ENCODE results near the gene PLCZ1.

PLCZ1 gene

GRCh38 chr12:18684430-18684829 is 53.4 kb downstream of the PLCZ1 start:
- Histone ChIP-seq H3K79me2 (ENCODE audit: control insufficient read depth, insufficient read depth, low read length, poor library complexity) (no peaks in the 10 kb centered on the region), H3K4me1 (ENCODE audit: control insufficient read depth in 1 of 2, insufficient read depth in 2 of 2, low read length in 2 of 2) (no peaks in the 10 kb centered on the region), H3K4me2 (ENCODE audit: low read length) (no peak overlapping the region), H3K27me3 (ENCODE audit: insufficient read depth, low read length) (no peaks in the 10 kb centered on the region), H3K9ac (ENCODE audit: low read length) (no peak overlapping the region), H2BK120ac (ENCODE audit: insufficient read depth, low read length, poor library complexity) (no peak overlapping the region), H2BK5ac (ENCODE audit: low read depth, low read length, poor library complexity) (no peak overlapping the region), H3K23ac (ENCODE audit: low read length) (no peak overlapping the region), H2AK5ac (ENCODE audit: low read length) (no peak overlapping the region), H3K79me1 (ENCODE audit: low read length) (no peaks in the 10 kb centered on the region), H3K36me3 (ENCODE audit: control insufficient read depth in 1 of 2, insufficient read depth in 2 of 2, low read length in 2 of 2) (no peaks in the 10 kb centered on the region), H3K4ac (ENCODE audit: low read depth, low read length) (no peak overlapping the region), H2BK12ac (ENCODE audit: low read length) (no peak overlapping the region), H3K27ac (ENCODE audit: low read depth, low read length) (no peak overlapping the region), H3K14ac (ENCODE audit: low read length) (no peak overlapping the region), H3K9me3 (ENCODE audit: insufficient read depth, low read depth, low read length) (no peaks in the 10 kb centered on the region), H2AFZ (ENCODE audit: insufficient read depth, low read length, poor library complexity) (no peak overlapping the region), H3K4me3 (ENCODE audit: low read depth, low read length) (no peak overlapping the region), H4K8ac (ENCODE audit: low read depth, low read length) (no peak overlapping the region), H4K12ac (ENCODE audit: low read depth, low read length) (no peak overlapping the region), H3K18ac (ENCODE audit: low read length) (no peak overlapping the region), H4K91ac (ENCODE audit: low read depth, low read length) (no peak overlapping the region)
- no peak for DNase-seq
- no CpG with 5 or more reads among the region's 1 CpG for WGBS (ENCODE audit: extremely low coverage, insufficient coverage, insufficient read length)

GRCh38 chr12:18683327-18684013 is 54.3 kb downstream of the PLCZ1 start:
- Histone ChIP-seq H3K27me3 (ENCODE audit: insufficient read depth, low read length) (no peaks in the 10 kb centered on the region), H3K4ac (ENCODE audit: low read depth, low read length) (no peak overlapping the region), H3K9ac (ENCODE audit: low read length) (no peak overlapping the region), H3K4me2 (ENCODE audit: low read length) (no peak overlapping the region), H3K4me3 (ENCODE audit: low read depth, low read length) (no peak overlapping the region), H3K36me3 (ENCODE audit: control insufficient read depth in 1 of 2, insufficient read depth in 2 of 2, low read length in 2 of 2) (no peaks in the 10 kb centered on the region), H3K23ac (ENCODE audit: low read length) (no peak overlapping the region), H4K12ac (ENCODE audit: low read depth, low read length) (no peak overlapping the region), H2BK12ac (ENCODE audit: low read length) (no peak overlapping the region), H4K91ac (ENCODE audit: low read depth, low read length) (no peak overlapping the region), H4K8ac (ENCODE audit: low read depth, low read length) (no peak overlapping the region), H2AFZ (ENCODE audit: insufficient read depth, low read length, poor library complexity) (no peak overlapping the region), H2AK5ac (ENCODE audit: low read length) (no peak overlapping the region), H2BK5ac (ENCODE audit: low read depth, low read length, poor library complexity) (no peak overlapping the region), H3K79me1 (ENCODE audit: low read length) (no peaks in the 10 kb centered on the region), H3K79me2 (ENCODE audit: control insufficient read depth, insufficient read depth, low read length, poor library complexity) (no peaks in the 10 kb centered on the region), H3K18ac (ENCODE audit: low read length) (no peak overlapping the region), H3K4me1 (ENCODE audit: control insufficient read depth in 1 of 2, insufficient read depth in 2 of 2, low read length in 2 of 2) (no peaks in the 10 kb centered on the region), H2BK120ac (ENCODE audit: insufficient read depth, low read length, poor library complexity) (no peak overlapping the region), H3K27ac (ENCODE audit: low read depth, low read length) (no peak overlapping the region), H3K9me3 (ENCODE audit: insufficient read depth, low read depth, low read length) (no peaks in the 10 kb centered on the region), H3K14ac (ENCODE audit: low read length) (no peak overlapping the region)
- no CpG with 5 or more reads among the region's 2 CpGs for WGBS (ENCODE audit: extremely low coverage, insufficient coverage, insufficient read length)
- peak in 1 of 2 donors; percentile 3 for DNase-seq

- no peak overlapping the region for H3K14ac ChIP-seq (ENCODE audit: low read length)
- H3K27ac ChIP-seq (ENCODE audit: low read depth, low read length), result no peak overlapping the region
- H4K12ac ChIP-seq (ENCODE audit: low read depth, low read length), result no peak overlapping the region
- no peak overlapping the region for H2BK5ac ChIP-seq (ENCODE audit: low read depth, low read length, poor library complexity)
- H3K18ac ChIP-seq (ENCODE audit: low read length), result no peak overlapping the region
- H3K4ac ChIP-seq (ENCODE audit: low read depth, low read length), result no peak overlapping the region
- no peak overlapping the region for H3K9ac ChIP-seq (ENCODE audit: low read length)
- no peaks in the 10 kb centered on the region for H3K9me3 ChIP-seq (ENCODE audit: insufficient read depth, low read depth, low read length)
- no peak overlapping the region for H2AFZ ChIP-seq (ENCODE audit: insufficient read depth, low read length, poor library complexity)
- no peak overlapping the region for H3K4me2 ChIP-seq (ENCODE audit: low read length)
- no peak overlapping the region for H4K8ac ChIP-seq (ENCODE audit: low read depth, low read length)
- H3K79me2 ChIP-seq (ENCODE audit: control insufficient read depth, insufficient read depth, low read length, poor library complexity), result no peaks in the 10 kb centered on the region
- no peaks in the 10 kb centered on the region for H3K27me3 ChIP-seq (ENCODE audit: insufficient read depth, low read length)
- H3K79me1 ChIP-seq (ENCODE audit: low read length), result no peaks in the 10 kb centered on the region
- WGBS (ENCODE audit: extremely low coverage, insufficient coverage, insufficient read length), result no CpG with 5 or more reads among the region's 3 CpGs
- H3K23ac ChIP-seq (ENCODE audit: low read length), result no peak overlapping the region
- no peak overlapping the region for H2AK5ac ChIP-seq (ENCODE audit: low read length)
- no peaks in the 10 kb centered on the region for H3K4me1 ChIP-seq (ENCODE audit: control insufficient read depth in 1 of 2, insufficient read depth in 2 of 2, low read length in 2 of 2)
- H3K36me3 ChIP-seq (ENCODE audit: control insufficient read depth in 1 of 2, insufficient read depth in 2 of 2, low read length in 2 of 2), result no peaks in the 10 kb centered on the region
- H3K4me3 ChIP-seq (ENCODE audit: low read depth, low read length), result no peak overlapping the region
- no peak overlapping the region for H2BK120ac ChIP-seq (ENCODE audit: insufficient read depth, low read length, poor library complexity)
- H4K91ac ChIP-seq (ENCODE audit: low read depth, low read length), result no peak overlapping the region
- H2BK12ac ChIP-seq (ENCODE audit: low read length), result no peak overlapping the region
- no peak for DNase-seq
Measured at GRCh38 chr12:18681818-18682217, 56.0 kb downstream of the PLCZ1 start.

GRCh38 chr12:18676996-18677588 is 60.7 kb downstream of the PLCZ1 start:
- no peak overlapping the region for H4K91ac ChIP-seq (ENCODE audit: low read depth, low read length)
- H3K79me2 ChIP-seq (ENCODE audit: control insufficient read depth, insufficient read depth, low read length, poor library complexity), result no peaks in the 10 kb centered on the region
- no peaks in the 10 kb centered on the region for H3K9me3 ChIP-seq (ENCODE audit: insufficient read depth, low read depth, low read length)
- H2BK5ac ChIP-seq (ENCODE audit: low read depth, low read length, poor library complexity), result no peak overlapping the region
- no peak overlapping the region for H4K12ac ChIP-seq (ENCODE audit: low read depth, low read length)
- no peak overlapping the region for H3K4ac ChIP-seq (ENCODE audit: low read depth, low read length)
- H3K23ac ChIP-seq (ENCODE audit: low read length), result peak overlapping the region; percentile 86
- no peak overlapping the region for H3K14ac ChIP-seq (ENCODE audit: low read length)
- no CpG with 5 or more reads among the region's 5 CpGs for WGBS (ENCODE audit: extremely low coverage, insufficient coverage, insufficient read length)
- H2AFZ ChIP-seq (ENCODE audit: insufficient read depth, low read length, poor library complexity), result no peak overlapping the region
- H3K18ac ChIP-seq (ENCODE audit: low read length), result no peak overlapping the region
- H3K4me3 ChIP-seq (ENCODE audit: low read depth, low read length), result no peak overlapping the region
- no peak overlapping the region for H2BK12ac ChIP-seq (ENCODE audit: low read length)
- H4K8ac ChIP-seq (ENCODE audit: low read depth, low read length), result no peak overlapping the region
- no peak overlapping the region for H3K4me2 ChIP-seq (ENCODE audit: low read length)
- H3K4me1 ChIP-seq (ENCODE audit: control insufficient read depth in 1 of 2, insufficient read depth in 2 of 2, low read length in 2 of 2), result no peaks in the 10 kb centered on the region
- H3K79me1 ChIP-seq (ENCODE audit: low read length), result no peaks in the 10 kb centered on the region
- H3K9ac ChIP-seq (ENCODE audit: low read length), result no peak overlapping the region
- H3K27ac ChIP-seq (ENCODE audit: low read depth, low read length), result no peak overlapping the region
- H2BK120ac ChIP-seq (ENCODE audit: insufficient read depth, low read length, poor library complexity), result no peak overlapping the region
- H3K36me3 ChIP-seq (ENCODE audit: control insufficient read depth in 1 of 2, insufficient read depth in 2 of 2, low read length in 2 of 2), result no peaks in the 10 kb centered on the region
- H3K27me3 ChIP-seq (ENCODE audit: insufficient read depth, low read length), result no peaks in the 10 kb centered on the region
- no peak overlapping the region for H2AK5ac ChIP-seq (ENCODE audit: low read length)
- DNase-seq, result no peak
